ENCODE results near the gene STPG2.

The STPG2 gene

DNA sequence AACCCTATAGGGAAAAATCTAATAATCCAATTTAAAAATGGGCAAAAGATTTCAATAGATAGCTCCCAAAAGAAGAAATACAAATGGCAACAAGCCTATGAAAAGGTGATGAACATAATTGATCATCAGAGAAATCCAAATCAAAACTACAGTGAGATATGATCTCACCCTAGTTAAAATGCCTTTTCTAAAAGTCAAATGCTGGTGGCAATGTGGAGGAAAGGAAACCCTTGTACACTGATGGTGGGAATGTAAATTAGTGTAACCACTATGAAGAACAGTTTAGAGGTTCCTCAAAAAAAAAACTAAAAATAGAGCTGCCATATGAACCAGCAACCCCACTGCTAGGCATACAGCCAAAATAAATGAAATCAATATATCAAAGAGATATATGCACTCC lies 44.5 kb downstream of the STPG2 start:
- no peak overlapping the region for H3K4me3 ChIP-seq (ENCODE audit: low read length)
- TF ChIP-seq, protein P1, sequence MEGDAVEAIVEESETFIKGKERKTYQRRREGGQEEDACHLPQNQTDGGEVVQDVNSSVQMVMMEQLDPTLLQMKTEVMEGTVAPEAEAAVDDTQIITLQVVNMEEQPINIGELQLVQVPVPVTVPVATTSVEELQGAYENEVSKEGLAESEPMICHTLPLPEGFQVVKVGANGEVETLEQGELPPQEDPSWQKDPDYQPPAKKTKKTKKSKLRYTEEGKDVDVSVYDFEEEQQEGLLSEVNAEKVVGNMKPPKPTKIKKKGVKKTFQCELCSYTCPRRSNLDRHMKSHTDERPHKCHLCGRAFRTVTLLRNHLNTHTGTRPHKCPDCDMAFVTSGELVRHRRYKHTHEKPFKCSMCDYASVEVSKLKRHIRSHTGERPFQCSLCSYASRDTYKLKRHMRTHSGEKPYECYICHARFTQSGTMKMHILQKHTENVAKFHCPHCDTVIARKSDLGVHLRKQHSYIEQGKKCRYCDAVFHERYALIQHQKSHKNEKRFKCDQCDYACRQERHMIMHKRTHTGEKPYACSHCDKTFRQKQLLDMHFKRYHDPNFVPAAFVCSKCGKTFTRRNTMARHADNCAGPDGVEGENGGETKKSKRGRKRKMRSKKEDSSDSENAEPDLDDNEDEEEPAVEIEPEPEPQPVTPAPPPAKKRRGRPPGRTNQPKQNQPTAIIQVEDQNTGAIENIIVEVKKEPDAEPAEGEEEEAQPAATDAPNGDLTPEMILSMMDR (conservative IDR thresholded peaks at IDR 0.05; ENCODE audit: low read depth, low read length) = no peak
- no peak for DNase-seq (ENCODE audit: low read depth)

DNA sequence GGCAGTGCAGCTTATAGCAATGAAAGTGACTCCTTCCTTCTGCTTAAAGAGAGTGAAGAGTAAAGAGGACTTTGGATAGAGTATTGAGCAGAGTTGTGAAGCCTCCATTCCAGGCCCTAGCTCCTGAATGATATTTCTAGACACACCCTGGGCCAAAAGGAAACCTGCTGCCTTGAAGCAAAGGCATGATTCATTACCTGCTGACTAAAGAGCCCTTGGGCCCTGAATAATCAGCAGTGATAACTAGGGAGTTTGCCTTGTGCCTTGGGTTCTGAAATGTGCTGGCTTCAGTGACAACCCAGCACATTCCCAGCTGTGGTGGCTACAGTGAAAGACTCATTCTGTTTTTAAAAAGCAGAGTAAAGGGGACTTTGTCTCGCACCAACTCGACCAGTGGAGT lies 49.2 kb downstream of the STPG2 start:
- TF ChIP-seq, protein P1 (conservative IDR thresholded peaks at IDR 0.05; ENCODE audit: low read depth, low read length) = no peak
- no peak for DNase-seq (ENCODE audit: low read depth)
- H3K4me3 ChIP-seq (ENCODE audit: low read length) = no peak overlapping the region

GRCh38 chr4:98093662-98094061 lies 49.6 kb downstream of the STPG2 start:
- no peak for DNase-seq (ENCODE audit: low read depth)
- H3K4me3 ChIP-seq (ENCODE audit: low read length) = no peak overlapping the region
- TF ChIP-seq, protein P1 (conservative IDR thresholded peaks at IDR 0.05; ENCODE audit: low read depth, low read length) = peak; percentile 2

DNA sequence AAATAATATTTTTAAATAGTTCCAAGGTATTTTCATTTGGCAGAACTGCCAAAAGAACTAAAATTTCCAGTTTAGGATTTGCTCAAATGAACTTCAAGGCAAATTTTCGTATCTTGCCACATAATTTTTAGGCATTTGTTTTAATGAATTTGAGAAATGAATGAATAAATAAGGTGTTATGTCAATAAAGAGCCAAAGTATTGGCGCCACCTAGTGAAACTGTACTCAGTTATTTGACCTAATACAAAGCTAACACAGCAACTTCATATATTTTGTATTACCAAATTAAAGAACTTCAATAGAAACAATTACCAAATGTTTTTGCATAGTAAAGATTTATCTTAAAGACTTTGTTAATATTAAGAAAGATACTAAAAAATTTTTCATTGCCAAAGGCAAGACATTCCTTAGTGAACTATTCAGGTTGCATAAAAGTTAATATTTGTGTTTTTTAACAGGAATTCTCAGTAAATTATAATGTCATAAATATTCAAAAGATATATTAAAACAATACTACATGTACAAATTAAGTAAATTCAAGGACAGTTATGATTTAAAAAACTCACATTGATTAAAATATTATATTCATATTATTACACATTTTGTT lies 50.3 kb downstream of the STPG2 start:
- H3K4me3 ChIP-seq (ENCODE audit: low read length) = no peak overlapping the region
- TF ChIP-seq, protein P1 (conservative IDR thresholded peaks at IDR 0.05; ENCODE audit: low read depth, low read length) = peak; percentile 71
- DNase-seq (ENCODE audit: low read depth) = no peak

DNA sequence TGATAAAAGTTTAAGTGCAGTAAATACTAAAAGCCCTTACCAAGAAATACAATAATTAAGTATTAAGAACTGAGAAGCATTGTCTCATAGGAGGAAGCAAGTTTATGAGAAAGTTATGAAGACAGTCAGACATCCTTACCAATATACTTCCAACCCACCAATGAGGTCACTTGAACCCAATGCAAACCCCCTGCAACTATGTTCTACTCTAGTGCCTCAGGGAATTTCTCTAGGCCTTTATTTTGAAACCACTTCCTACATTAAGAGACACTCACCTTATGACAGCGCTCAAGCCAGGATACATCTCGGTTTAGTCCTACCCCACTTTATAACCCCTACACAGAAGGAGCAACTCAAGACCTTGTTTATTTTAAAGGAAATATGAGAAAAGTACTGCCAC lies 61.3 kb downstream of the STPG2 start:
- no peak for DNase-seq (ENCODE audit: low read depth)
- no peak overlapping the region for H3K4me3 ChIP-seq (ENCODE audit: low read length)
- TF ChIP-seq, protein P1 (conservative IDR thresholded peaks at IDR 0.05; ENCODE audit: low read depth, low read length) = no peak

- no peak for DNase-seq (ENCODE audit: low read depth)
- TF ChIP-seq, protein P1 (conservative IDR thresholded peaks at IDR 0.05; ENCODE audit: low read depth, low read length) = no peak
Observed at GRCh38 chr4:98068495-98068894, 74.8 kb downstream of the STPG2 start.

DNA sequence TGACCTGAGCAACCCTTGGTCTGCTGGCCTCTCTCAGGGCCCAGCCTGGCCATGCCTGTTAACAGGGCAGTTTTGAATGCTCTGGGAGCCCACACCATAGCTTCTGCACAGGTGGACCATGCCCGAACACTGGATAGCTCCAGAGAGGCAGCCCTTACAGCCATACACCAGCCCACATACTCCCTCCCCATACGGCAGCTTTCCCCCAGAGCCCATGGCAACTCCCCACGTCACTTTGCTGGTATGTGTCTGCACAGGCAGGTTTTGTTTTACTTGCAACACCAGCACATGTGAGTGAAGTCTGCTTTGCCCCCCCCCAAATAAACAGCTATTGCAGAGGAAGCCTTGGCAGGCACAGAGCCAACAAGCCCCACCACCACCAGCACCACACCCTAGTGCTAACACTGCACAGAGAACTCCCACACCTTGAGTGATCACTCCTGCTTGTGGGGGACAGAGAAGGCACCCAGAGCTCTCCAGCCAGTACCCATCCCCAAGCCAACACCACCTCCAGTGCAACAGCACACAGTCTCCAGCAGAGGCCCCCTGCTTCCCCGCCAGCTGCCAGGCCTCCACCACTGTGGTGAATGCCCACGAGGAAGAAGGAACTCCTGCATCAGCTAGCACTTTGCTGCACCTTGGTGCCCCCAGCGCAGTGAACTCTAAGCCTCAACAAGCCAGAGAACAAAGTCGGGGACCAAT lies 87.3 kb downstream of the STPG2 start:
- no peak for DNase-seq (ENCODE audit: low read depth)
- H3K4me3 ChIP-seq (ENCODE audit: low read length) = no peak overlapping the region
- TF ChIP-seq, protein P1 (conservative IDR thresholded peaks at IDR 0.05; ENCODE audit: low read depth, low read length) = no peak

More at GRCh38 chr4:98068495-98068894, 74.8 kb downstream of the STPG2 start:
- no peak overlapping the region for H3K4me3 ChIP-seq (ENCODE audit: low read length)
